Endothelial cell of umbilical vein (primary cell): ENCODE data around the gene ACSF3. TPM values are rescaled to one million over a fixed set of nuclear protein-coding genes. Genes with fewer than 3 reads are reported as not detected.
"Not testable (repeated sequence)": the region's sequence is repeated elsewhere in the genome, so short reads cannot be mapped to it uniquely, and the experiment has no call there.

ENCODE experiments used
- BruUV-seq: library from RNA; stranded (reverse); fragments of 400-500 nt; replicated peaks from 2 replicates; lab custom pipeline; 2021; lab: Mats Ljungman, UMichigan
- CTCF ChIA-PET: fragments of 300-600, 350-600 bp; sonication (Branson Sonifier 250); formaldehyde crosslinking; loops from one replicate; lab custom pipeline; 2021; ENCODE audit warnings: antibody characterized with exemption, inconsistent platforms; lab: Charles Lee
- POLR2A ChIA-PET: fragments of 300-600, 350-600 bp; sonication (Branson Sonifier 250); formaldehyde crosslinking; loops from one replicate; lab custom pipeline; 2021; ENCODE audit warnings: antibody characterized with exemption, inconsistent platforms; lab: Charles Lee
- DNase-seq: peaks from one replicate; pipeline ENCODE4 v3.0.0-alpha.2; 2011; ENCODE audit warnings: low read depth, low spot score
- FAIRE-seq: peaks from 2 replicates; lab custom pipeline; 2011; peaks lifted over from hg19 to GRCh38; lab: Jason Lieb, UNC
- H2AFZ ChIP-seq: 2 replicates; pipeline ENCODE4 v1.6.0; 2012; ENCODE audit warnings: low read depth, low read length, control low read depth, inconsistent platforms
- H3K27ac ChIP-seq: 2 replicates; pipeline ENCODE4 v1.5.1; 2011; ENCODE audit warnings: low read depth, mild to moderate bottlenecking, control low read depth, low read length, moderate library complexity; ENCODE audit not compliant: insufficient read depth
- H3K27me3 ChIP-seq, 2 experiments: 2 replicates each; pipeline versions ENCODE4 v1.6.0 to v1.6.1; 2011; ENCODE audit warnings: low read length in 2 of 2, mixed read lengths in 1 of 2; ENCODE audit not compliant: control insufficient read depth in 2 of 2, insufficient read depth in 2 of 2
- H3K36me3 ChIP-seq, 2 experiments: 2 replicates in 1 of 2; 3 replicates in 1 of 2; pipeline ENCODE4 v1.5.1; 2011; ENCODE audit warnings: low read length in 2 of 2, mild to moderate bottlenecking in 1 of 2, moderate library complexity in 1 of 2; ENCODE audit not compliant: control insufficient read depth in 2 of 2, insufficient read depth in 2 of 2; ENCODE audit errors: extremely low read depth in 1 of 2
- H3K4me1 ChIP-seq: 3 replicates; pipeline ENCODE4 v1.5.1; 2011; ENCODE audit warnings: mild to moderate bottlenecking, low read length; ENCODE audit not compliant: control insufficient read depth, insufficient read depth; ENCODE audit errors: extremely low read depth
- H3K4me2 ChIP-seq: 2 replicates; pipeline ENCODE4 v1.6.1; 2011; ENCODE audit warnings: low read length, control low read depth, mixed read lengths; ENCODE audit not compliant: insufficient read depth
- H3K4me3 ChIP-seq, 3 experiments: fragments of 200-600 bp in 1 of 3; sonication (generic), shearing (Covaris generic) in 1 of 3; replicated peaks in 1 of 3; 2 replicates each; pipeline ENCODE4 v1.5.1; 2011 to 2016; ENCODE audit warnings: control low read depth in 3 of 3, low read length in 3 of 3, mild to moderate bottlenecking in 2 of 3, inconsistent platforms in 1 of 3, low read depth in 1 of 3, moderate library complexity in 1 of 3; ENCODE audit not compliant: insufficient read depth in 1 of 3
- H3K79me2 ChIP-seq: 2 replicates; pipeline ENCODE4 v1.6.0; 2012; ENCODE audit warnings: low read length, inconsistent platforms; ENCODE audit not compliant: control insufficient read depth, insufficient read depth
- H3K9ac ChIP-seq: replicated peaks from 2 replicates; pipeline ENCODE3; 2011; ENCODE audit warnings: low read length, control low read depth; ENCODE audit not compliant: insufficient read depth; ENCODE audit errors: extremely low read depth
- H3K9me1 ChIP-seq: replicated peaks from 3 replicates; pipeline ENCODE4 v1.6.0; 2011; ENCODE audit warnings: mild to moderate bottlenecking, low read length; ENCODE audit not compliant: control insufficient read depth, insufficient read depth; ENCODE audit errors: extremely low read depth
- H3K9me3 ChIP-seq: replicated peaks from 2 replicates; pipeline ENCODE4 v1.5.1; 2012; ENCODE audit warnings: low read length, inconsistent platforms; ENCODE audit not compliant: control insufficient read depth, insufficient read depth
- H4K20me1 ChIP-seq: replicated peaks from 2 replicates; pipeline ENCODE3; 2011; ENCODE audit warnings: mild to moderate bottlenecking, low read length; ENCODE audit not compliant: control insufficient read depth, insufficient read depth; ENCODE audit errors: extremely low read depth
- CTCF ChIP-seq, 2 donors: IDR thresholded peaks; 1 replicate in 1 of 2; 2 replicates in 1 of 2; pipeline ENCODE4 v1.5.1; 2011; ENCODE audit warnings: low read length in 2 of 2, mild to moderate bottlenecking in 2 of 2, moderate library complexity in 2 of 2, control low read depth in 1 of 2, inconsistent platforms in 1 of 2, low read depth in 1 of 2; ENCODE audit not compliant: insufficient read depth in 1 of 2; ENCODE audit errors: extremely low read depth in 1 of 2
- GATA2 ChIP-seq: IDR thresholded peaks from 2 replicates; pipeline ENCODE4 v1.7.0; 2011; ENCODE audit warnings: low read depth, mild to moderate bottlenecking, moderate library complexity, mixed read lengths, low read length; ENCODE audit not compliant: insufficient read length, insufficient read depth
- MAX ChIP-seq: IDR thresholded peaks from 2 replicates; pipeline ENCODE4 v1.6.1; 2011; ENCODE audit not compliant: insufficient read depth, insufficient read length
- MYC ChIP-seq: IDR thresholded peaks from one replicate; pipeline ENCODE4 v1.6.1; 2011; ENCODE audit warnings: mild to moderate bottlenecking, low read depth, low read length
- POLR2A ChIP-seq: IDR thresholded peaks from 2 replicates; pipeline ENCODE4 v1.6.1; 2012; ENCODE audit warnings: low read depth, mild to moderate bottlenecking, control low read depth, low read length
- POLR2AphosphoS5 ChIP-seq: IDR thresholded peaks from 2 replicates; pipeline ENCODE4 v1.6.1; 2012; ENCODE audit warnings: low read depth, mild to moderate bottlenecking, control low read depth, low read length, moderate library complexity; ENCODE audit not compliant: insufficient read depth
- dilution Hi-C: fragments of 300-500 bp; cut with MboI; formaldehyde crosslinking; loops from one replicate; pipeline ENCODE4 v1.15.0; 2019; ENCODE audit warnings: low sequenced_read_pairs; ENCODE audit not compliant: extremely low pct_ligation_motif_present
- intact Hi-C: fragments of 100-400 bp; cut with micrococcal nuclease; formaldehyde crosslinking; loops from one replicate; pipeline ENCODE4 v1.10.0; 2022
- polyA plus RNA-seq, 4 experiments: library from polyadenylated mRNA; depleted of rRNA in 3 of 4; stranded (reverse) in 3 of 4; unstranded in 1 of 4; fragments of >200 nt; gene quantifications; 2 replicates each; pipeline versions ENCODE4 v1.2.1 to v1.2.3, GENCODE V29; 2011 to 2012; ENCODE audit warnings: missing spikeins in 1 of 4
- total RNA-seq: library from RNA; stranded (reverse); gene quantifications from 2 replicates; pipeline ENCODE4 v1.2.3, GENCODE V29; 2021

ACSF3 gene
- total and polyA plus RNA-seq, 2 donors (not counting 3 experiments of a cell fraction or from before 2014, with no cell fraction given): 18.6 to 33.2 TPM

DNA sequence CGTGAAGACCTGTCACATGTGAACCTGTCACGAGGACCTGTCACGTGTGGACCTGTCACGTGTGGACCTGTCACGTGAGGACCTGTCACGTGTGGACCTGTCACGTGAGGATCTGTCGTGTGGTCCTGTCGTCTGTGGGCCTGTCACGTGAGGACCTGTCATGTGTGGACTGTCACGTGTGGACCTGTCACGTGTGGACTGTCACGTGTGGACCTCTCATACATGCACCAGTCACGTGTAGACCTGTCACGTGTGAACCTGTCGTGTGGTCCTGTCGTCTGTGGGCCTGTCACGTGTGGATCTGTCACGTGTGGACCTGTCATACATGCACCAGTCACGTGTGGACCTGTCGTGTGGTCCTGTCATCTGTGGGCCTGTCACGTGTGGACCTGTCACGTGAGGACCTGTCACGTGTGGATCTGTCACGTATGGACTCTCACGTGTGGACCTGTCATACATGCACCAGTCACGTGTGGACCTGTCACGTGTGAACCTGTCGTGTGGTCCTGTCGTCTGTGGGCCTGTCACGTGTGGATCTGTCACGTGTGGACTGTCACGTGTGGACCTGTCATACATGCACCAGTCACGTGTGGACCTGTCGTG is 19.5 kb upstream of the ACSF3 start:
- H3K4me1 ChIP-seq, H2AFZ ChIP-seq, H3K4me3 ChIP-seq, H3K4me2 ChIP-seq, H4K20me1 ChIP-seq, H3K79me2 ChIP-seq, H3K9me1 ChIP-seq, DNase-seq, POLR2A ChIA-PET, CTCF ChIA-PET, H3K27ac ChIP-seq, H3K36me3 ChIP-seq, BruUV-seq, intact Hi-C loops, FAIRE-seq, H3K9ac ChIP-seq, dilution Hi-C loops, H3K27me3 ChIP-seq, H3K9me3 ChIP-seq: not testable (repeated sequence)

DNA sequence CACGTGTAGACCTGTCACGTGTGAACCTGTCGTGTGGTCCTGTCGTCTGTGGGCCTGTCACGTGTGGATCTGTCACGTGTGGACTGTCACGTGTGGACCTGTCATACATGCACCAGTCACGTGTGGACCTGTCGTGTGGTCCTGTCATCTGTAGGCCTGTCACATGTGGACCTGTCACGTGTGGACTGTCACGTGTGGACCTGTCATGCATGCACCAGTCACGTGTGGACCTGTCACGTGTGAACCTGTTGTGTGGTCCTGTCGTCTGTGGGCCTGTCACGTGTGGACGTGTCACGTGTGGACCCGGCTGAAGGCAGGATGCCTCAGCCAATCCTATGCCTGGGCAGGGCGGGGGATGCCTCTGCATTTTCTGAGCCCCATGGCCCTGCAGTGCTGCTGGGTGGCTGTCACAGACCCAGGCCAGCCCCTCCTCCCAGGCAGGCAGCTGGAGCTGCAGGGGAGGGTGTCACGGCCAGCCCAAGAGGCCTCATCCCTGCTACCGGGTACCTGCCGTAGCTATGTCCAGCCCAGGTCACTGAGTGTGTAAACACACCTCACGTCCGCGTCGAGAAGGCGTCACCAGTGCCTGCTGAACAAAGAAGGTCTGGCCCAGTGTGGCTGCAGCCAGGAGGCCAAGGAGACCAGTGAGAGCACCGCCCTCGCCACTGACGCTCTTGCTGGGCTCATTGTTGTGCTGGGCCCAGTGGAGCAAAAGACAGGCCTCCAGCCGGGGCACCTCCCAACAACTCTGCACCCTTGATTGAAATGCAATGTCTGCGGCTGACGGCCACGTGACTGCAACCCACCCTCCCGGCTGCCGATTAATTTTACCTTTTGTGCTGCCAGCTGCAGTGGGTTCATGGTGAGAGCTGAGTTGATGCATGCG is 18.6 kb upstream of the ACSF3 start:
- Histone ChIP-seq H3K4me3 (no peak overlapping the region), H3K27me3 (no peaks in the 10 kb centered on the region), H3K9ac (no peak overlapping the region), H3K4me2 (no peak overlapping the region), H2AFZ (no peak overlapping the region), H3K9me3 (no peaks in the 10 kb centered on the region), H3K4me1 (no peaks in the 10 kb centered on the region), H3K27ac (no peak overlapping the region), H3K79me2 (no peaks in the 10 kb centered on the region), H3K36me3 (no peaks in the 10 kb centered on the region), H3K9me1 (no peaks in the 10 kb centered on the region), H4K20me1 (no peaks in the 10 kb centered on the region)
- FAIRE-seq: no peak
- intact Hi-C loops: no loop called here
- ChIA-PET CTCF (no interaction called here), POLR2A (no interaction called here)
- TF ChIP-seq POLR2AphosphoS5 (no peak), MYC (no peak), GATA2 (no peak), POLR2A (no peak), MAX (no peak), CTCF (IDR thresholded peaks at IDR 0.05; ENCODE audit: extremely low read depth in 1 of 2, insufficient read depth in 1 of 2, low read depth in 1 of 2, low read length in 2 of 2) (no peak)
- DNase-seq: no peak
- dilution Hi-C loops: no loop called here
- BruUV-seq: no TSS peak
